ENCODE measurements around the gene ATP2A3. TPM values are rescaled to one million over a fixed set of nuclear protein-coding genes. Genes with fewer than 3 reads are reported as not detected.

The ATP2A3 gene
- total RNA-seq, 1 donor from 2014 or later: 1.6 TPM

DNA sequence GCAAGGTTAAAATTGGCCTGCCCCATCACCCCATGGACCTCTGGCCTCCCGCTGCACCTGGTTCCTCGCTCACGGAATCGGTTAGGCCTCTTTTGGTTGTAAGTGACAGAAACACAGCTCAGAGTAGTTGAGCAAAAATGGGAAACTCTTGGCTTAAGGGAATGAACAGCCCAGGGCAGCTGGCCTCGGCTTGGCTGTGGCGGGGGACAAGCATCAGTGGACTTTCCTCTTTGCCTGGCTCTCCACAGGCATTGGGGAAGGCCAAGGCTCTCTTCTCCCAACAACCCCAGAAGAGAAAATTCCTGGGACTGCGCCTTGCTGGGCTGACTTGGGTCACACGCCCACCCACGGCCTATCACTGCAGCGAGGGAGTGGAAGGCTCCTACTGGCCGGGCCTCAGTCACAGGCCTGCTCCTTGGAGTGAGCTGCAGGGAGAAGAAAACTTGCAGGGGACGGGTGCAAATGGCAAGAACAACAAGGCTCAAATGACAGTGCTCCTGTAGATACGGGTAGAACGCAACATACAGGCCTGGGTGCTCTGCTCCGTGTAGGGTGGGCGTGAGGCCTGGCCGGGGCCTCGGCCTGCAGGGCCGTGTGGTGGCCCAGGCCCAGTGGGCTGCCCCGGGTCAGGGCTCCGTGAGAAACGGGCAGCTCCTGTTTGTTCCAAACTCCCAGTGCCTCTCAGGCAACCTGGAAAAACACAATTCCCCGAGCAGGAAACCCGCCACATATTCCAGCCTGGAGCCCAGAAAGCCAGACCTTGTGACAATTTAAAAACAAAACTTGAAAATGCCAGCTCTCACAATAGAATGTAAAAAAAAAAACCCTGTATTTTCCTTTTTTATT is 25.0 kb upstream of the ATP2A3 start:
- H3K27me3 Mint-ChIP-seq (ENCODE audit: low read depth): peaks cover 5% of the 10 kb centered on the region
- H3K9me3 Mint-ChIP-seq: no peaks in the 10 kb centered on the region
- no peaks in the 10 kb centered on the region for H3K36me3 Mint-ChIP-seq (ENCODE audit: low read depth)
- TF ChIP-seq, protein P1, sequence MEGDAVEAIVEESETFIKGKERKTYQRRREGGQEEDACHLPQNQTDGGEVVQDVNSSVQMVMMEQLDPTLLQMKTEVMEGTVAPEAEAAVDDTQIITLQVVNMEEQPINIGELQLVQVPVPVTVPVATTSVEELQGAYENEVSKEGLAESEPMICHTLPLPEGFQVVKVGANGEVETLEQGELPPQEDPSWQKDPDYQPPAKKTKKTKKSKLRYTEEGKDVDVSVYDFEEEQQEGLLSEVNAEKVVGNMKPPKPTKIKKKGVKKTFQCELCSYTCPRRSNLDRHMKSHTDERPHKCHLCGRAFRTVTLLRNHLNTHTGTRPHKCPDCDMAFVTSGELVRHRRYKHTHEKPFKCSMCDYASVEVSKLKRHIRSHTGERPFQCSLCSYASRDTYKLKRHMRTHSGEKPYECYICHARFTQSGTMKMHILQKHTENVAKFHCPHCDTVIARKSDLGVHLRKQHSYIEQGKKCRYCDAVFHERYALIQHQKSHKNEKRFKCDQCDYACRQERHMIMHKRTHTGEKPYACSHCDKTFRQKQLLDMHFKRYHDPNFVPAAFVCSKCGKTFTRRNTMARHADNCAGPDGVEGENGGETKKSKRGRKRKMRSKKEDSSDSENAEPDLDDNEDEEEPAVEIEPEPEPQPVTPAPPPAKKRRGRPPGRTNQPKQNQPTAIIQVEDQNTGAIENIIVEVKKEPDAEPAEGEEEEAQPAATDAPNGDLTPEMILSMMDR (conservative IDR thresholded peaks at IDR 0.05): no peak
- no peaks in the 10 kb centered on the region for H3K4me1 Mint-ChIP-seq
- DNase-seq (ENCODE audit: low read depth, low spot score): no peak
- no peak overlapping the region for H3K27ac Mint-ChIP-seq (ENCODE audit: unreplicated experiment)
- H3K4me3 Mint-ChIP-seq: no peak overlapping the region

DNA sequence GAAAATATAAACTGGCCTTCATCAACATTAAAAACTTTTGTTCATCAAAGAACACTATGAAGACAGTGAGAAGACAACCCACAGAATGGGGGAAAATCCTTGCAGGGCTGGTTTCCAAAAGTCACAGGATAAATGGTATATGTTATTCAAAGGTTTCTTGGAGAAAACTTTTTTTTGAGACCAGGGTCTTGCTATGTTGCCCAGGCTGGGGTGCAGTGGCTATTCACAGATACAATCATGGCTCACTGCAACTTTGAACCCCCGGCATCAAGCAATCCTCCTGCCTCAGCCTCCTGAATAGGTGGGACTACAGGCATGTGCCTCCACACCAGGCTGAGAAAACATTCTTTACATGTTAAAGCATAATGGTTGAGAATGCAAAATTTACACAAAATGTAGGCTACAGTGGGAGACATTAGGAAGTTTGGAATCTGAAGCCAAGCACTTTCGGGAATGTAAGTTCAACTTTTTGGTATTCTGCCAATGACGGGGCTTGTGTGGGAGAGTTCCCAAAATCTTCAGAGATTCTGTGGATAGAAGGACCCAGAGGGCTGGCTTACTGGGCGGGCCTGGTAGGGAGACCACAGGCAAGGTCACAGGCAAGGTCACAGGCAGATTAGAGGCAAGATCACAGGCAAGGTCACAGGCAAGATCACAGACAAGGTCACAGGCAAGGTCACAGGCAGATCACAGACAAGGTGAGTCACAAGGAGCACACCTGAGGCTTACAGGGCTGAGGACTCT is 24.2 kb upstream of the ATP2A3 start:
- H3K4me3 Mint-ChIP-seq: no peak overlapping the region
- no peak for DNase-seq (ENCODE audit: low read depth, low spot score)
- H3K9me3 Mint-ChIP-seq: no peaks in the 10 kb centered on the region
- H3K4me1 Mint-ChIP-seq: peaks cover 3% of the 10 kb centered on the region
- TF ChIP-seq, protein P1 (conservative IDR thresholded peaks at IDR 0.05): no peak
- peaks cover 5% of the 10 kb centered on the region for H3K27me3 Mint-ChIP-seq (ENCODE audit: low read depth)
- no peaks in the 10 kb centered on the region for H3K36me3 Mint-ChIP-seq (ENCODE audit: low read depth)
- H3K27ac Mint-ChIP-seq (ENCODE audit: unreplicated experiment): no peak overlapping the region

DNA sequence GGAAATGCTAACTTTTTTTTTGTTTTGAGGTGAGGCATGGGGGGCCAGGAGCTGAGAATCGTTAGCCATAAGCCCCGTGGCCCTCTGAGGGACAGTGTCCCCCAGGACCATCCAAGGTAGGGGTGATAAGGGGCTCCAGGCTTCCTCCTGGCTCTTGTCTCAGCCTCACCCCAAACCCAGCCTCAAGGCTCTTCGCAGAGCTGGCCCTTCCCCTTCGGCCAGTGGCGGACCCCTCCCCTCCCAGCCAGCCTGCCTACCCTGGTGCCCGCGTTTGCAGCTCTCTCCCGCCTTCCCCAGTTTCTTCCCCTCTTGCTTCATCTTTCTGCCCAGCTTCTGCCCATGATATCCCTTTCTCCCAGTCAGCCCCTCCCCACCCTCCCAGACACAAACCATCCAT is 22.7 kb upstream of the ATP2A3 start:
- Mint-ChIP-seq H3K4me3 (no peak overlapping the region), H3K27ac (ENCODE audit: unreplicated experiment) (no peak overlapping the region), H3K36me3 (ENCODE audit: low read depth) (no peaks in the 10 kb centered on the region), H3K4me1 (peaks cover 3% of the 10 kb centered on the region), H3K9me3 (no peaks in the 10 kb centered on the region), H3K27me3 (ENCODE audit: low read depth) (peaks cover 3% of the 10 kb centered on the region)
- TF ChIP-seq, protein P1 (conservative IDR thresholded peaks at IDR 0.05): no peak
- no peak for DNase-seq (ENCODE audit: low read depth, low spot score)

DNA sequence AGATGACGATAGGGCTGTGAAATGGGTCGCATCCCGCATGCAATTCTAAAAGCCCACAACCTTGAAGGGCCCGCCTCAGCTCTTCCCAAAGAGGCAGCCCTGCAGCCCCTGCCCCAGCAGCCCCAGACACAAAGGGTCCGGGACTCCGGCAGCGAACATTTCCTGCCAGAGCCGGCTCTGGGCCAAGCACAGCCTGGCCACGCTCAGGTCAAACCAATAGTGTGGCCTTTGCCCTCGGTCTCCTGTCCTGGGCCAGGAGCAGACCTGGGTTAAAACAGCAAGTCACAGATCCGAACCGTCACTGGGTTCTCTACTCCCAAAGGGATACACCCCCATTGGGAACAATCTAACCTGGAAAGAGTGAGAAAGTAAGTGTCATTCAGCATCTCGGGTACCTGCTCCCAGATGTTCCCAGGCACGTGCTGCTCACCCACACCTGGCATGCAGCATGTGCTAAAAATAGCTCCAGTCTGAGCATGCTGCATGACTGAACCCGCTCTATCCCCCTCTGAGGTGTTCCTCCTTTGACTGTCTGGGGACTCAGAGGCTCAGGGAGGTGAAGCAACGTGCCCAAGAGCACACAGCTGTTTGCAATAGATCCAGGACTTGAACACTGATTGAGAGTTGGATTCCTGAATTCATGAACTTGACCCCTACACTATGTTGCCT is 22.2 kb upstream of the ATP2A3 start:
- Mint-ChIP-seq H3K4me3 (no peak overlapping the region), H3K27ac (ENCODE audit: unreplicated experiment) (no peak overlapping the region), H3K36me3 (ENCODE audit: low read depth) (no peaks in the 10 kb centered on the region), H3K9me3 (no peaks in the 10 kb centered on the region), H3K27me3 (ENCODE audit: low read depth) (peaks cover 3% of the 10 kb centered on the region), H3K4me1 (peaks cover 3% of the 10 kb centered on the region)
- DNase-seq (ENCODE audit: low read depth, low spot score): no peak
- TF ChIP-seq, protein P1 (conservative IDR thresholded peaks at IDR 0.05): no peak

DNA sequence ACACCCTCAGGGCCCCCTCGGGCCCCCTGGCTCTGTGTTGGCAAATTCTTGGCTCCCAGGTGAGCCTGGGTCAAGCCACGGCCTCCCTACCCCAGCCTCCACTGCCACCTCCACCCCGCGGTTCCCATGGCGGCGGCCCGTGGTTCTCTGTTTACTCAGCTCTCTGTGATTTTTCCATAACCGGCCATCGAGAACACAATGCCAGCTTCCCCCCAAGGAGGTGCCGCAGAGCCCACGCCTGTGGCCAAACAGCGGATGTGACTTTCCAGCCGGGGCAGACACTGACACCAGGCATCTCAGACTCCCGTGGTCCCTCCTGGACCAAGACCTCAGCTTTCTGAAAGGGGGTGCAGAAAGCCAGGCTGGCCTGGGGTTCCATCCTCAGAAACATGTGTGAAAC is 21.6 kb upstream of the ATP2A3 start:
- no peak overlapping the region for H3K4me3 Mint-ChIP-seq
- no peak overlapping the region for H3K27ac Mint-ChIP-seq (ENCODE audit: unreplicated experiment)
- no peak for DNase-seq (ENCODE audit: low read depth, low spot score)
- TF ChIP-seq, protein P1 (conservative IDR thresholded peaks at IDR 0.05): no peak
- H3K4me1 Mint-ChIP-seq: peaks cover 3% of the 10 kb centered on the region
- H3K36me3 Mint-ChIP-seq (ENCODE audit: low read depth): no peaks in the 10 kb centered on the region
- no peaks in the 10 kb centered on the region for H3K9me3 Mint-ChIP-seq
- no peaks in the 10 kb centered on the region for H3K27me3 Mint-ChIP-seq (ENCODE audit: low read depth)

Measured in neural crest cell (in vitro differentiated cells).